ENCODE results near the gene C14orf93.

C14orf93 gene

DNA sequence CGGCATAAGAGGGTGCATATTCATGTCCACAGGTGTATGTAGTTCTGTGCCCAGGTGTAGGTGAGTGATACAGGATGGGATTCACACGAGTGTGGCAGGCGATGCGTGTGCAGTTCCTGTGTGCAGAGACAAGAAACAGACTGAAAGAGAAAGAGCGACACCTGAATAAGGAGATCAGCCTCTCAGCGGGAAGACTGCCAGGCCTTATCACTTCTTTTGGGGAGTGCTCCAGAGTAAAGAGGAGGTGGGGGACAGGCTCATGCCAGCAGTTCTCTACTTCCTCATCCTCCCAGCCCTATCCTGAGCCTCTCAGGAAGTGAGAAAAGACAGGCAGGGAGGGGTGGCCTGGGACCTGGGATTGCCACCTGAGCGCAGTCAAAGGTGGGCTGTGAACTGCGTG, 34.9 kb upstream of the C14orf93 start:
- no peak for DNase-seq

DNA sequence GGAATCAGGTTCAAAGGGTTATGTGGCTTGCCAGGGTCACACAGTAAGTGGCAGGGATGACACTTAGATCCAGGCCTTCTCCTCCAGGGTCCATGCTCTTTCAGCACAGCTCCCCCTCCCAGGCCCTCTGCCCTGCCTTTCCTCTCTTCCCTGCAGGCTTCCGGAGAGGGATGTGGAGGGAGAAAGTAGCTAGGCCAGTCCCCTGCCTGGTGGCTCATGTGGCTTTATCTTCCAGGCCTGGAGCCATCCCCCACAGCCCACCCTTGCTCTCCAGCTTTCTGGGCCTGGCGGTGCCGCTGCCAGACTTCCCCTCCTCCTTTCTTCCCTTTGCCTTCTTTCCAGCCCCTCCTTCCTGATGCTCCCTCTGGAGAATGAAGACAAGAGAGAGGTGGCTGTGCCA, 33.8 kb upstream of the C14orf93 start:
- no peak for DNase-seq

DNA sequence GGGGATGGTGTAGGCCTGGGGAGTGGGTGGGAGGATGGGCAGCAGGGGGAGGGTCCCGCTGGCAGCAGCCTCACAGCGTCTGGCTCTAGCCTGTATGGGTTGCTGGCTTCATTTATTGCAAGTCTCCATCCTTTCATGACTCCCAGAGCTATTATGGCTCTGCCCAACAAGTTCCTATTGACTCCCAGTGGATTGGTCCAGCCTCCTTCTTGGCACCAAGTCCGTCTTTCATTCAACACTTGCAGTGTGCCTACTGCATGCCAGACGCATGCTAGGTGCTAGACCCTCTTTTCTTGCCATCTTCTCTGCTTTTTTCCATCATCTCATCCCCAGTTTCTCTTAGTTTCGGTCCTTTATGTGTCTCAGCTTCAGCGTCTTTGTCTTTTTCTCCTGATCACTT, 33.2 kb upstream of the C14orf93 start:
- DNase-seq: no peak

DNA sequence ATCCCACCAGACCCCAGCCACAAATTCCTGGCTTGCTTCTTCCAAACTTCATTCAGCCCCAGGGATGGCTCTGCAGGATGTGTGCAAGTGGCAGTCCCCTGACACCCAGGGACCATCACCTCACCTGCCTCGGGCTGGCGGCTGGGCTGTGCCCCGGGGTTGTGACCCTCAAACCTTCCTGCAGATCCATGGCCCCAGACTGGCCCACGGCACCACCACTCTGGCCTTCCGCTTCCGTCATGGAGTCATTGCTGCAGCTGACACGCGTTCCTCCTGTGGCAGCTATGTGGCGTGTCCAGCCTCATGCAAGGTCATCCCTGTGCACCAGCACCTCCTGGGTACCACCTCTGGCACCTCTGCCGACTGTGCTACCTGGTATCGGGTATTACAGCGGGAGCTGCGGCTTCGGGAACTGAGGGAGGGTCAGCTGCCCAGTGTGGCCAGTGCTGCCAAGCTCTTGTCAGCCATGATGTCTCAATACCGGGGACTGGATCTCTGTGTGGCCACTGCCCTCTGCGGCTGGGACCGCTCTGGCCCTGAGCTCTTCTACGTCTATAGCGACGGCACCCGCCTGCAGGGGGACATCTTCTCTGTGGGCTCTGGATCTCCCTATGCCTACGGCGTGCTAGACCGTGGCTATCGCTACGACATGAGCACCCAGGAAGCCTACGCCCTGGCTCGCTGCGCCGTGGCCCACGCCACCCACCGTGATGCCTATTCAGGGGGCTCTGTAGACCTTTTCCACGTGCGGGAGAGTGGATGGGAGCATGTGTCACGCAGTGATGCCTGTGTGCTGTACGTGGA, 32.4 kb upstream of the C14orf93 start, which contains the start of gene PSMB11:
Gene PSMB11, plus strand, starts transcription at position 51 of the 804 bp plus-strand sequence. Its CDS starts 14 bp downstream, at position 65.
- no peak for DNase-seq

DNA sequence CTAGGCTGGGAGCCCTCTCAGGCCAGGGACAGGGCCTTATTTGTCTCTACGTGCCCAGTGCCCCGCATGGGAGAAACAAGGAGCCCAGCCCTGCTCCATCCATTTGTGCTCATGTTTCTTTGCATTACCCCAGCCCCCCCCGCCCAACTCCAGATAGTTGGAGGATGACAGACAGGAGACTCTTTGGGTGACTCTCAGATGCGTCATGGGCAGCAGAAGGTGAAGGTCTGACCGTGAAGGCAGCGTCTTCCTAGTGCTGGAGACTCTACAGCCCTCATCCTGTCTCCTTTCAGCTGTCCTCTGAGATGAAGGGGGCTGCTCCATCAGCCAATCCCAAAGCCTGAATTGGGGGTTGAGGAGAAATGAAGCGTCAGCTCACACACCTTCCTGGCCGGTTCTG, 31.8 kb upstream of the C14orf93 start:
- no peak for DNase-seq

DNA sequence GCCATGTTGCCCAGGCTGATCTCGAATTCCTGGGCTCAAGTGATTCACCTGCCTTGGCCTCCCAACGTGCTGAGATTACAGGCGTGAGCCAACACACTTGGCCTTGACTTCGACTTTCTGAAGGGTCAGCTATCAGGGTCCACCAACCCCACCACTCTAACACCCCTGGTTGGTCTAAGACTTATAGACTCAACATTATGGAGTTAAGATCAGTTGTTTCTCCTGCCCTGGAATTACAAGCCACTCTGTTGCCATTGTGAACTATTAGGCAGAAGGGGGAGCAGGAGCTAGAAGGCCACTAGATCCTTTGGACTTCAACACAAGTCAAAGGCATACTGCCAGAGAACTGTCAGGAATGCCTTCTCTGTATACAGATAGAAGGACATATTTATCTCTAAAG, 30.2 kb upstream of the C14orf93 start:
- no peak for DNase-seq

DNA sequence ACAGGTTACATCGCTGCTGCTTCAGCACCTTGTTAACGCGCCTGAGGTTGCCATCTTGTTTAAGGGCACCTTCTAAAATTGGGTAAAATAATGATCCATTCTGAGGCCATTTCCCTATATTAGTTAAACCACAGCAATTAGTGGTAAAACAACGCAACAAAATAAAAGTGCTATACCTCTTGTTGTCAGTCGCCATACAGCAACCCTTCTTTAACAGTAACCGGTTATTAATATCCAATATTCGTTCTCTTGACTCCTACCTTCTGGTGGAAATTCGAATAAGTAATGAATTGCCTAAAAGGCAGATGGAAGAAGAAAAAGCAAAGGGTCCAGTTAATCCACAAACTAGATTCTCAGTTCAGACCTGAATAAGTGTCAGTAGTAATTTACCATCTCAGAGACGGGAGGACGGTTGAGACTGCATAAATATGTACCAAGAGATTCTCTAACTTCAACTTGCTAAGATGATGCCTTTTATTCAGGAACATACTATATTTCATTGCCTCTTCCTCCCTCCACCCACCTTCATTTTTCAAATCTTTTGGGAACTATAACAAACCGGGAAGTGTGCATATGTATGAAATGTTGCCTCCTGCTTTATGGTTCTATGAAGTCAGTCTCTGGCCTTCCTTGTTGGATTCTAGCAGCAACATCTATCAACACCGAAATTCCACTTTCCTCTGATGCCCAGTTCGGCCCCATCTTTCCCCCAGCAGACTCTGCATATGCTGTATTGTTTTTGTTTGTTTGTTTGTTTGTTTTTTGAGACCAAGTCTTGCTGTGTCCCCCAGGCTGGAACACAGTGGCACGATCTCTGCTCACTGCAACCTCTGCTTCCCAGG, 25.6 kb upstream of the C14orf93 start:
- no peak for DNase-seq

DNA sequence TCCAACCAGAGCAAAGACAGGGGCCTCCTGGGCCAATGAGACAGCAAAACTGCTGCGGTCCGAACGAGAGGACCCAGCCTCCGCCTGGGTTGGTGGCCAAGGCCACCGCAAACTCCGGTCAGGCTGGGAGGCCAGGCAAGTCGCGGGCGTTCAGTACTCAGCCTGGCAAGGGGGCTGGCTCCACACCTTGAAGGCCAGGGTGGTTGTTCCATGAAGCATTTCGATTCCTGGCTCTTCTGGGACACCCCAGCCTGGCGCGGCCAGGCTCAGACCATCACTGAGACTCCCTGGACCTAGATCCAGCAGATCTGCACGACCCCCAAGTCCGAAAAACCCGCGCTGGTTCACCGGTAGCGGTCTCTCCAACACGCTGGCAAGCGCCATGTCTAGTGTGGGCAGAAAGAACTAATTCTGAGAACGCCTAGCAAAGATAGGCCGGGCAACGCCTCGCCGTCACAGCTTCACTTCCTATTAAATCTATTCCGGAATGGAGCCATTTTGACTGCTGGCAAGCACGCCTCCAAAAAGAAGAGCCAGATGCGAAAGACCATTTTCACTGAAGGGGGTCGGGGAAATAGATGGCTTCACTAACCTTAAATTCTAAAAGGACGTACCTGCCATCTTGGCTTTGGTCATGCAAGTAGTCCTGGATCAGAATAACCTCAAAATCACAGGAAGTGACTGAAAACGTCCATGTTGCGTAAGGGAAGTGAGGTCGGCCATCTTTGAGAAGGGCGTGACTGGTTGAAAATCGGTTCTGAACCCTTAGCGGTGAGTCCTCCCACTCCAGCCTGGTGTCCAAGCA, 24.8 kb upstream of the C14orf93 start, which contains the start of gene PSMB5:
Gene PSMB5, minus strand, starts transcription at position 403 of the 805 bp plus-strand sequence. Its CDS starts 19 bp downstream, at position 384.
- no peak for DNase-seq

DNA sequence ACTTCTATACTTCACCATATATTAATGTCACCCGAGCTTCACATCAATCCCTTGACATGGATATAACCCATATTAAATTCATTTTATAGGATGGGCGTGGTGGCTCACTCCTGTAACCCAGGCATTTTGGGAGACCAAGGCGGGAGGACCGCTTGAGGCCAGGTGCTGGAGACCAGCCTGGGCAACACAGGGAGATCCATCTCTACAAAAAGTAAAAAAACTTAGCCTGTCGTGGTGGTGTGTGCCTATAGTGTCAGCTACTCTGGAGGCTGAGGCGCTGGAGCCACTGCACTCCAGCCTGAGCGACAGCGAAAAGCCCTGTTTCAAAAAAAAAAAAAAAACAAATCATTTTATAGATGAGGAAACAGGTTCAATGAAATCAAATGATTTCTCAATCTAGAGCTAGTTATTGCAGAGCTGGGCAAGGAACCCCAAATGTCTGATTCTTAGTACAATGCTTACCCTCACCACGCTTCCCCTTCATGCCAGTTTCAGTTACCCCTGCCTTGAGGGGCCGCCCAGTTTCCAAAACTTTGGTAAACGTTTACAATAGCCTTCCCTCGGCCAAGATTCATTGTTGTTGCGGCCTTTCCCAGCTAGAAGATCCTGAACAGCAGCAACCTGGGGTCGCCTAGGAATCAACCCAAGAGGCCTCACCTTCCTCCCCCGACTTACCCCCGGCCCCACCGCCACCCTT, 24.0 kb upstream of the C14orf93 start:
- no peak for DNase-seq

DNA sequence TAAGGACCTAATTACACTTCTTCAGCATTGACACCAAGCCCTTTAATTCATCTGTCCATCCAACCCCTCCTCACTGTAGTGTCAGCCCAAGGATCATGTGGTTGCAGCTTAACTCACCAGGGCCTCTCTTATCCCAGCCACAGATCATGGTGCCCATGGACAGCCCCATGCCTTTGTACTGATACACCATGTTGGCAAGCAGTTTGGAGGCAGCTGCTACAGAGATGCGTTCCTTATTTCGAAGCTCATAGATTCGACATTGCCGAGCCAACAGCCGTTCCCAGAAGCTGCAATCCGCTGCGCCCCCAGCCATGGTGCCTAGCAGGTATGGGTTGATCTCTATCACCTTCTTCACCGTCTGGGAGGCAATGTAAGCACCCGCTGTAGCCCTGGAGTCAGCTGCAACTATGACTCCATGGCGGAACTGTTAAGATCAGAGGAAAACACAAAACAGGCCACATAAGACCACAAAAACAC, 23.3 kb upstream of the C14orf93 start:
- DNase-seq: no peak

DNA sequence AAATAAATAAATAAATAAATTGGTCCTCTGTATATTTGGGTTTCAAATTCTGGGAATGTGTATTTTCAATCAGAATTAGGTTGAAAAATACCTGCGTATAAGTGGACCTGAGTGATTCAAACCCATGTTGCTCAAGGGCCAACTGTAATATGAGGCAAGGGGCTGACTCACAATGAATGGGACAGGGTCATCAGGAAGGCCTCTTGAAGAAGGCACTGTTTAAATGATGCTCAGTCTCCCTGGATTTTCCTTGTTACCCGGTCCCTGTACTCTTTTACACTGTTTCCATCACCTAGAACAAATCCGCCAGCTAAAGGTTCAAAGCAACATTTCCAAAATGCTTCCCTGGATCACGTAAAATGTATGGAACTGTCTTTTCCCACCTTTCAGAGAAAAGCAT, 21.0 kb upstream of the C14orf93 start:
- no peak for DNase-seq

DNA sequence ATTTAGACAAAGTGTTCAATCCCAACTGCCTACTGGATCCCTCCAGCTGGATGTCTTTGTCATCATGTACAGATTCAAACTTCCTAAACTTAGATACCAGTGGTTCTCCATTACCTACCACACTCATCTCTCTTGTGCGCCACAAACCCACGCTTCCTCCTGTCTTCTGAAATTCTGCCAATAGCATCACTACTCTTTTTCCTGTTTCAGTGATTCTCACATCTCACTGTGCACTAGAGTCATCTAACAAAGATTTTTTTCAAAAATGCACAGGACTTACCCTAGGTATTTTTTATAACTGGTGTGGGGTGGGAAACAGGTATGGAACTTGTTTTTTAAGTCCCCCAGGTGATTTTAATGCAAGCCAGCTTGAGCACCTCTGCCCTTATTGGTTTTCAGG, 18.9 kb upstream of the C14orf93 start:
- DNase-seq: no peak

DNA sequence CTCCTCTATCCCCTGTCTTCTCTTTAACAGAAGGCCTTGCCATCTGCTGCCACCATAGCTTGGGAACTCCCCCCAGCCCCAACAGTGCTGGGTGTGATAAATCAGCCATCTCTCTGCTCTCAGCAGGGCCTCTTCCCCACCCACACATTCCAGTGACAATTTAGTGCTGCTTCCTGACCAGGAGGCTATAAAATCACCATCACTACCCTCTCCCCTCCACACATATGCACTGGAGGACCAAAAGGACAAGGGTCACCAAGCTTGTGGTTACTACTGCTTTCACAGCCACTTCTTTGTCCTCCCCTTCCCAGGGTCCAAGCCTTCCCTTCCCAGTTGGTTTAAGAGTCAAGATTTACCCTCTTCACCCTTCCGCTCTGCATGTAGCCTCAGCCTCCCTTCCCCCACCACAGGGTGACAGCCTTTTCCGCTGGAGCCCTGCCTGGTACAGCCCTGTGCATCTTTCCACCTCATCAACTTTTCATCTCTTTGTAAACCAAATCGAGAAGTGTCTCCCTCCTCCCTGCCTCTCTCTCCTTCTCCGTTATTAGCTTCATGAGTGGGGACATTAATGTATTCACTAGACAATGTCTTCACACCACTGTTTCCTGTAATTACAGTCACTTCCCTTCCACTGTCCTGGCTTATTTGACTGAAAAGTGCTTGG, 15.3 kb upstream of the C14orf93 start:
- DNase-seq: no peak

DNA sequence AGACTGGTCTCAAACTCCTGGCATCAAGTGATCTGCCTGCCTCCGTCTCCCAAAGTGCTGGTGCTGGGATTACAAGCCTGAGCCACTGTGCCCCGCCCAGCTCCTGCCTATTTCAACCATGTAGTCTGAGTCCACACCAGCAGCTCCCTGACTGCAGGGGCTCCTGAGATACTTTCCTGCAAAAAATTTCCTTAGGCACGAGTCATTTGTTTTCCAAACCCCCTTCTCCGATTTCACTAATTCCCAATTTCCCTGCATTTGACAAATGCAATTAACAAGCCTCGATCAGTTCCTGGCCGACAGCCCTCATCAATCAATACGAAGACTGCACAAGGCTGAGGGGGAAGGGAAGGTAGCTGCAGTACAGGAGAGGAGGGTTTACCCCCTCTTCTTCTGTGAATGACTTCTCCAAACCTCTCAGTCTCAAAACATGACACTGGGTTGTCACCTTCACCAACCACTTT, 14.7 kb upstream of the C14orf93 start:
- no peak for DNase-seq

DNA sequence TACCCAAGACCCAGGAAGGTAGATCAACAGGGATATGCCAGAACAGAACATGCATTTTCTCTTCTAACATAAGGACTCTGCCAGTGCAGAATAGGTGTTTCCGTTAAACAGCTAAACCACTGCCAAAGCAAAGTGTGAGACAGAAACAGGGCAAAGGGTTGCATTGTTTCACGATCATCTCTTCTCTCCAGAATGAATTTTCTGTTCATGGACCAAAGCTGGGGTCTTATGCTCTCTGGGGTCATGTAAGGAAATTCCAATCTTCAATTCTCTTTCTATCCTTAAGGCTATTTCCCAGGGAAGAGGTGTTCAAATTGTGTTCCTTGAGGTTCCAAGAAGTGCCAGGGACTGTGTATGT, 13.8 kb upstream of the C14orf93 start:
- no peak for DNase-seq

DNA sequence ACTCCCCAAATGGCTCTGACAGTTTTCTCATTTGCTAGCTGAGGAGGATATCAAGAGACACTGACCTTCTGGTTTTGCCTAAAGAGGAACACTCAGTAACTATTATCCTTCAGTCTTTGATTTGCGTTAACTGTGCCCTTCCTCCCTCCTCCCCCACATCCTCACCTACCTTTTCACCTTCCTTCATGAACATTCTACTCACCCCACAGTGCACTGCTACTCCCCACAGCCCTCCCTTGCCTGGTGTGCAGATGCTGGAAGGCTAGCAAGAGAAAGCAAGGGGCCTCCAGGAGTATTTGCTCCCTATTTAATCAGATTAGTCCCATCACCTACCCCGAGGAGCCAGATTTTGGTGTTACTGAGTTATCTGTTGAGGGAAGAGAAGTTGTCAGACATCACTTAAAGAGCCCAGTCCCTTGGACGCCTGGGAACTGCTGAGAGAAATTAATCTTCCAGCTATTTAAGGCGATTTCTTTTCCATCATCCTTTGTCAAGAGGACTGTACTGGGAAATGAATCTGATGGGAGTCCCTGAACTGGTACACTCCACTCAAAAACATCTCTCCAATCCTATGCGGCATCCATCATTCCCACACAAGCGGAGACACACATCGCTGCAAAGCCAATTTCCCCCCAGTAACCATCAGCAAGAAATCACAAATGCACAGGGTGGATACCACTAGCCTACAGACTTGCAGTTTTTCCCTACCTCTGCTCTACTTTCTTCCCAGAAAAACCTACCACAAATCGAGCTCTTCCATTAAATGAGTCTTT, 13.3 kb upstream of the C14orf93 start:
- DNase-seq: no peak

DNA sequence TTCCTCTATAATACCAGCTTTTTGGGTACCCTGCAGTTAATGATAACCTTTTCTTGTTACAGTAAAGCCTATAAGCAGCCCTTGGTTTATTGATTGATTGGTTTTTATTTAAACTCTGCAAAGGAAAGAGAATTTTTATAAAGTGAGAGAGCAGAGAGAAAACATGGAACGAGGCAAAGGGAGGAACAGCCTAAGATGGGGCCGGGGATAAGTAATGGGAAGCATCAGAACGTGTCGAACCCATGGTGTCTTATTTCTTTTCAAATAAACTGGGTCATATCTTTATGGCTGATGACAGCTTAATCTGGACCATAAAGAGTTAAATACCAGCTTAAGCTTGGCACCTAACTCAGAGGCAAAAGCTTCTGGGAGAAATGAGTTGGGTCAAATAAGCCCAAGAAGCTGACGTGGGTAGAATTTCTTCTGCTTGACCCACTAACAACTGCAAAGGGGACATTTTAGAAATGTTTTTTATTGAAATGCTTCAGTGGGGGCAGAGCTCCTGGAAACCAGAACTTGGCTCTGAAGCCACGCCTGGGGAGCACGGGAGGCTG, 12.0 kb upstream of the C14orf93 start:
- DNase-seq: no peak

DNA sequence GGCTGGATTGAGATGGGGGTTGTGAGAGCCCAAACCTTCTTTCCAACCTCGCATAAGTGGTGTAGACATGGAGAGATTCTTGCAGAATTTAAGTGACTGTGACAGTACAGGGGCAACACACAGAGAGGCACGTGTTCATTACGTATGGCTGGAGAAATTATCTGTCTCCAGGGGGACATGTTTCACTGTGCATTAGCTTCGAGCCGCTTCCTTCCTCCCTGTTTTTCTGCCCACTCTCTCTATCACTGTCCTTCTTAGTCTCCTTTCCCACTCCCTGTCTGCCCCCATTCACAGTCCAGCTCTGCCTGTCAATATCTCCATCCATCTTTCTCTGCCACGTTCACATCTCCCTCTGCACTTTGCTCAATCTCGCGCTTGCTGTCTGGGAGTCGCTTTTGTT, 11.5 kb upstream of the C14orf93 start:
- no peak for DNase-seq

DNA sequence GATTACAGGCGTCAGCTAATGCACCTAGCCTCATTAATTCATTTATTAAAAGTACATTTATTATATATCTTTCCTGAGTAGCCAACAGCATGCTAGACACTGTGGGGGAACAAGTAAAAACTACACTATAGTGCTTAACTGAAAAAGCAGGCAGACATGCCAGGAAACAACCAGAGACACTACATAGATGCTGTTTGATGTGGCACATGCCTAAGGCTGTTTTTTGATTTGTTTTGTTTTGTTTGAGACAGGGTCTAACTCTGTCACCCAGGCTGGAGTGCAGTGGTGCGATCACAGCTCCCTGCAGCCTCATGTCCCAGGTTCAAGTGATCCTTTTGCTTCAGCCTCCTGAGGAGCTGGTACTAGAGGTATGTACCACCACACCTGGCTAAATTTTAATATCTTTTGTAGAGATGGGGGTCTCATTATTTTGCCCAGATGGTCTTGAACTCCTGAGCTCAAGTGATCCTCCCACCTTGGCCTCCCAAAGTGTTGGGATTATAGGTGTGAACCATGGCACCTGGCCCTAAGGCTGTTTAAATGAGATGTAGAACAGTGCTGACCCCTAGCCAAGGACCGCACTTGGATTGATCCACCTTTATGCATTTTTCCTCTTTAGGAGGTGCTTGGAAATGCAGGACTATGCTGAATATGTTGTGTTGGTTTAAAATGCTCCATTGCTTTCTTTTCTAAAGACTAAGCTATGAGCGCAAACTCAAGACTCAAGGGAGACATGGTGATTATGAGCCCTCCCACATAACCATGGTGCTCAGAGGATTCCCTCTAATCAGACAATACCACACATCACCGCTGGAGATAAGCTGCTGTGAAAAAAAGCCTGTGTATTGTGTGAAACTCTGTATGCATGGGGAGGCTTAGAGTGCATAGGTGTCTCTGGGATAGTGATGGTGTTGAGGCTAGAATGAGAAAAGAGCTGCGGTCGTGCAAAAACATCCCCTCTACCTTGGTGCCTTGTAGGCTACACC, 10.5 kb upstream of the C14orf93 start:
- no peak for DNase-seq
